ENCODE data around the gene HLA-DRB1. TPM values are rescaled to one million over a fixed set of nuclear protein-coding genes. Genes with fewer than 3 reads are reported as not detected.

Gene HLA-DRB1
- total RNA-seq, 3 donors from 2014 or later = 26.9 to 169 (median 89.6) TPM

DNA sequence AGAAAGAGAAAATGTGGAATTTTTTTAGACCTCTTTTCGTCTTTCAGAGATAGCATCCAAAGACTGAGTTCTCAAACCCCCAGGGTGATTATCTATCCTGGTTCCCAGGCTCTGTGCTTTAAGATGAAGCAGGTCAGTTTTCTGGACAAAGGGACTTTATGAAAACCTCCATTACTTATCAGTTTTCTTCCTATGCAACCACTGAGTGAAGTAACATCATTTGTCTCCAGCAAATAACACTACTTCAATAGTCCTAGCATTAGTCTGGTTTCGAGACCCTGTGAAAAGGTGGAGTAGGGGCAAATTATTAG lies 18.3 kb upstream of the HLA-DRB1 start:
- intact Hi-C loops (cut with DNase I, micrococcal nuclease) = no loop called here
- H3K4me3 ChIP-seq = no peak overlapping the region
- H3K4me1 ChIP-seq (ENCODE audit: low read depth) = no peaks in the 10 kb centered on the region
- no peaks in the 10 kb centered on the region for H3K36me3 ChIP-seq (ENCODE audit: low read depth)
- ATAC-seq (no peak), DNase-seq (no peak)
- TF ChIP-seq, protein P1, sequence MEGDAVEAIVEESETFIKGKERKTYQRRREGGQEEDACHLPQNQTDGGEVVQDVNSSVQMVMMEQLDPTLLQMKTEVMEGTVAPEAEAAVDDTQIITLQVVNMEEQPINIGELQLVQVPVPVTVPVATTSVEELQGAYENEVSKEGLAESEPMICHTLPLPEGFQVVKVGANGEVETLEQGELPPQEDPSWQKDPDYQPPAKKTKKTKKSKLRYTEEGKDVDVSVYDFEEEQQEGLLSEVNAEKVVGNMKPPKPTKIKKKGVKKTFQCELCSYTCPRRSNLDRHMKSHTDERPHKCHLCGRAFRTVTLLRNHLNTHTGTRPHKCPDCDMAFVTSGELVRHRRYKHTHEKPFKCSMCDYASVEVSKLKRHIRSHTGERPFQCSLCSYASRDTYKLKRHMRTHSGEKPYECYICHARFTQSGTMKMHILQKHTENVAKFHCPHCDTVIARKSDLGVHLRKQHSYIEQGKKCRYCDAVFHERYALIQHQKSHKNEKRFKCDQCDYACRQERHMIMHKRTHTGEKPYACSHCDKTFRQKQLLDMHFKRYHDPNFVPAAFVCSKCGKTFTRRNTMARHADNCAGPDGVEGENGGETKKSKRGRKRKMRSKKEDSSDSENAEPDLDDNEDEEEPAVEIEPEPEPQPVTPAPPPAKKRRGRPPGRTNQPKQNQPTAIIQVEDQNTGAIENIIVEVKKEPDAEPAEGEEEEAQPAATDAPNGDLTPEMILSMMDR (IDR thresholded peaks at IDR 0.05) = no peak
- H3K9me3 ChIP-seq = no peaks in the 10 kb centered on the region

DNA sequence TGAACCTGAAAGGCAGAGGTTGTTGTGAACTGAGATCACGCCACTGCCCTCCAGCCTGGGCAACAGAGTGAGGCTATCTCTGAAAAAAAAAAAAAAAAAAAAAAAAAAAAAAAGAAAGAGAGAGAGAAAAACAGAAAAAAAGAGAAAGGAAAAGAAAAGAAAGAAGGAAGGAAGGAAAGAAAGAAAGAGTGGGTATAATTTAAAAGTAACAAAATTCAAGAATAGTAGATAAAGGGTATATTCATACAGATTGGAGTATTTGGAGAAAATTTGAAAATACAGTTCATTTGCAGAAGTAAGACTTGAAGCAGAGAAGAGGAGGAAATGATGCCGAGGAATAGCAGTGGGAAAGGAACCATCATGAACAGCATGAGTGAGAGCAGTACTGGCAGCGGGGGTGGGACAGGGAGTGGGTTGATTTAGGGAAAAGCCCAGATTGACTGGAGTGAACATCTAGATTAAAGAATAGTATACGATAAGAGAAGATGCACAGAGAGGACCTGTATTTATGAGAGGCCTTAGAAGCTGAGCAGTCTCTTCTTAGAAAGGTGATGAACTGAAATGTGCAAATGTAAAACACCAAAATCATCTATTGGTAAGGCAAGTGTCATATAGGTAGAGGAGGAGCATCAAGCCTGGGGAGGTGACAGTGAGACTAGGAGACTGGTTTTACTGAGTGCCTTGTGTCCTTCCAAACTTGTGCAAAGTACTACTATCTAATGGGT lies 17.8 kb upstream of the HLA-DRB1 start:
- no peaks in the 10 kb centered on the region for H3K9me3 ChIP-seq
- no peaks in the 10 kb centered on the region for H3K4me1 ChIP-seq (ENCODE audit: low read depth)
- no peaks in the 10 kb centered on the region for H3K36me3 ChIP-seq (ENCODE audit: low read depth)
- no peak overlapping the region for H3K4me3 ChIP-seq
- intact Hi-C loops (cut with DNase I, micrococcal nuclease) = no loop called here
- no peak for ATAC-seq
- TF ChIP-seq, protein P1 (IDR thresholded peaks at IDR 0.05) = no peak
- DNase-seq = no peak

DNA sequence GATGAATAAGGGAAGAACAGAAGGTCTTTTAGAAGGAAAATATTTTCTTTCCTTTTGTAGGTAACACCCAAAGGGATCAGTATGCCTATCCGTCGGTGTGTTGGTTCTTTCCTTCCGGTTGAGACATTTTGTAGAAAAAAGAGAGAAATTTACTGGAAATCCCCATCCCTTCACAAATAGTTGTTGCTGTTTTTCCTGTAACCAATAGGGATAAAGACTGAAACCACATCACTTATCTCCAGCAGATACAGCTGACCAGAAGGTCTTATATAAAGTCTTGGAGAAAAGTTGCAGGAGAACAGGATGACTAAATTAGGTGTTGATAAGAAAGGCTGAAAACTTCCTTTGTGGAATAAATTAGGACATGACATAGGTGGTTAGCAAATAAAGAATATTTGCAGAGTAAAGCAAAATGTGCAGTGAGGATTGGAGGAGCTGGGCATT lies 14.8 kb upstream of the HLA-DRB1 start:
- Histone ChIP-seq H3K4me3 (no peak overlapping the region), H3K4me1 (ENCODE audit: low read depth) (no peaks in the 10 kb centered on the region), H3K36me3 (ENCODE audit: low read depth) (no peaks in the 10 kb centered on the region), H3K9me3 (no peaks in the 10 kb centered on the region)
- DNase-seq (no peak), ATAC-seq (peak; percentile 83)
- TF ChIP-seq, protein P1 (IDR thresholded peaks at IDR 0.05) = no peak
- intact Hi-C loops (cut with DNase I, micrococcal nuclease) = no loop called here

DNA sequence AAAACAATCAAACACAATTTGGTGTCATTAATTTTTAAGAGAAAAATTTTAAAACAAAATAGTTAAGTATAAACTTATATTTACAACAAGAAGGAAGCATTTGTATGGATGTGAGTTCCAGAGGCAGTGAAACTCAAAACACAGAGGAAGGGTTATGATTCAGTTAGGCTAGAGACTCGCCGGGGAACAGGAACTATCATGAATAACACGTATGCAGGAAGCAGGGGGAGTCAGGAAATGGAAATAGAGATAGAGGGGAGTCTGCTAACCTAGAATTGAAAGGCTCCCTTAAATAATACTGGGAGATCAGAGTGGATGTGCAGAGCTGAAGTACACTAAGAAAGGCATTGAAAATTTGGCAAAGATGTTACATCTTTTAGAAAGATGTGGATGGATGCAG lies 14.2 kb upstream of the HLA-DRB1 start:
- H3K36me3 ChIP-seq (ENCODE audit: low read depth) = no peaks in the 10 kb centered on the region
- TF ChIP-seq, protein P1 (IDR thresholded peaks at IDR 0.05) = no peak
- DNase-seq (no peak), ATAC-seq (peak; percentile 74)
- H3K4me1 ChIP-seq (ENCODE audit: low read depth) = no peaks in the 10 kb centered on the region
- no peak overlapping the region for H3K4me3 ChIP-seq
- no peaks in the 10 kb centered on the region for H3K9me3 ChIP-seq
- intact Hi-C loops (cut with DNase I, micrococcal nuclease) = no loop called here

DNA sequence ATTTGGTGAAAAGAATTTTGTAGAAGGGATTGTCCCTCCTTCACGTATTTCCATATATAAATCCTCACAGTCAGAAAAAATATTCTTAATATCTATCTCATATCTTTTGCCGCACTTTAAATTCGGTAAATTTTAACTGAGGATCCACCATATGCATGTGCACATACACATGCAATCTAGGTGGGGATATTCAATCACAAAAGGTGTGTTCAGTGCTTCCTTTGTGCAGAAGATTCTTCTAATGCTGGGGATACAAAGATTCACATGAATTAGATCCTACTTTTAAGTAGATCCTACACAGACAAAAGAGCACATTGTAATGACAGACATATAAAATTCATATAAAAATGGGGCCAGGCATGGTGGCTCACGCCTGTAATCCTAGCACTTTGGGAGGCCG lies 13.6 kb upstream of the HLA-DRB1 start:
- H3K4me3 ChIP-seq = no peak overlapping the region
- intact Hi-C loops (cut with DNase I, micrococcal nuclease) = no loop called here

More for the DNA sequence above, 13.6 kb upstream of the HLA-DRB1 start:
- DNase-seq = no peak
- TF ChIP-seq, protein P1 (IDR thresholded peaks at IDR 0.05) = no peak
- no peaks in the 10 kb centered on the region for H3K9me3 ChIP-seq
- no peaks in the 10 kb centered on the region for H3K4me1 ChIP-seq (ENCODE audit: low read depth)
- no peak for ATAC-seq
- H3K36me3 ChIP-seq (ENCODE audit: low read depth) = no peaks in the 10 kb centered on the region
